ENCODE results near the gene BMP2K. TPM values are rescaled to one million over a fixed set of nuclear protein-coding genes. Genes with fewer than 3 reads are reported as not detected.
"Not testable (repeated sequence)": the region's sequence is repeated elsewhere in the genome, so short reads cannot be mapped to it uniquely, and the experiment has no call there.

BMP2K gene
- total RNA-seq, 1 donor from 2014 or later: 106 TPM

DNA sequence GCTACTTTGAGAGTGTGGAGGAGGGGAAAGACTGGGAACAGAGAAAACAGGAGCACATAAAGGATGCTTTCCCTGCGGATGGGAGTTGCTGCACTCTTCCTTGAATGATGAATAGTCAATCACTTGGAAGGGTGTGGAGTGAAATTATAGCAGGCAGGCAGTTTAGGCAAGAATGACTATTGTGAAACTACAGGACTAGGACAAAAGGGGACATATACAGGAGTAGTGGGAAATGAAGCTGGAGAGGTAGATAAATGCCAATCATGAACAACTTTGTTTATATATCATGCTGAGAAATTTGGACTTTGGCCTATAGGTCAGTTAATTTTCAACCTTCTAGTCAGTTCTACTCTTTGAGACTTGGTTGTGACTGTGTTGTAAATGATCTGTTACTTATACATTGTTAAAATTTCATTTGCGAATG lies 86.2 kb downstream of the BMP2K start:
- DNase-seq (ENCODE audit: low read depth in 2 of 2): no peak

DNA sequence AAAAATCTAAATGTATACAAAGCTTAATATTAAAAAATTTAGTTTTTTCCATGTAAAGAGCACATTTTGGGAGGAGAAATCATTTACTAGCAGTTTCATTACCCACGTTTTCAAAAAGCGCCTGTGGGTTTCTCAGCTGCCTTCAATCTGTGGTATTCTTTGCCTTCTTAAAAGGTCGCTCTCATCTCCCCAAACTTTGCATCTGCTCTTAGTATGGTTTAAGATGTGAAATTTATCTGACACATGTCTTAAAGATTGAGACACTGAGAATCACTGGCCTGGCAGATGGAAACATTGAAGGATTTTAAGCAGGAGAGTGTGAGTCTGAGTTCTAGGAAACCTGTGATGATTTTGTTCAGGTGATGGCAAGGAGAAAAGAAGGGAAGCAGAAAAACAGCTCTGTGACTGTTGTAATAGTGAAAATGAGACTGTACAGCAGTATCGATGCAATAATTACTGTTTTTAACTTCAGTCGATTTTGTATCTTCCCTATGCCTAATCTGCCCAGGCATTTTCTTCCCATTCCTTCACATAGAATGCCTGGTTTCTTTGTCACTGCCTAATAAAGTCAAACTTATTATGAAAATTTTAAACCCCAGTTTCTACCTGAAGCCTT lies 87.2 kb downstream of the BMP2K start:
- DNase-seq (ENCODE audit: low read depth in 2 of 2): no peak

DNA sequence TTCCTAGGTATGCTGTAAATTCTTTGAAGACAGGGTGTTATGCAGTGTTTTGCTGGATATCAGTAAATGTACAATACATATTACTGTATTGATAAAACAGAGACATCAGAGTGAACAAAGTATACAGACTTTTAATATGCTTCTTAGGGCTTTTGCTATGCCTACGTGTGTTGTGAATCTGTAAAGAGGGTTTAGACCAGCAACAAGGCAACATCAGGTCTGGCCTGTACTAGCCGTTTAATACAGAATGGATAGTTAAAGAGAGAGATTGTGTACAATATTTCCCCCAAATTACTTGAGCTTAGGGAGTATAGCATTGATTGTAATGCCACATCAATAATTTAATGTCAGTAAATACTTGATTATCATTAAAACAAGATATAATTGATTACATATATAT lies 87.8 kb downstream of the BMP2K start:
- no peak for DNase-seq (ENCODE audit: low read depth in 2 of 2)

DNA sequence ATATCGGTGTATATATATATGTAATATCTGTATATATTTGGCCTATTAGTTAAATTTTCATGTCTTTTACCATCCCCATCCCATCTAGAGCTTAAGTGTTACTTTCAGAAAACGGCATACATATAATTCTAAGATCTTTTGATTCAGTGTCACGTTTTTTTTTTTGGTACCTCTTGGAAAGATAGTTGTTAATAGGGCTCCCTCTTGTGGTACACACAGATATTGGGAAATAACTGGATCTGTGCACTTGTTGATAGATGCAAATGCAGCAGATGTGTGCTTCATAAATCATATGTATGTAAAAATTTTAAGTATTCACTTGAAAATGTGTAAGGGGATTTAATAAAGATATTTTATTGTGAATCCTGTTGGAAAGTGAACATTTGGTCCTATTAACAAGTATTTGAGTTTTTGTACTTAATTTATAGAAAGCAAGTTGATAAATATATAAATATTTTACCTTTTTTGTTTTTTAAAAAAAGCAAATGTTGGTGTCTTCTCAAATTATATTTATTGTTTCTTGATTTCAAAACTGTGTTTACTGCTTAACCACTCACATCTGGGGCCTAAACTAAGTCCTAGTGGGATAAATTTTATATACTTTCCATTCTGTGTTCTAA lies 88.4 kb downstream of the BMP2K start:
- DNase-seq (ENCODE audit: low read depth in 2 of 2): peak; percentile 83 to 85

DNA sequence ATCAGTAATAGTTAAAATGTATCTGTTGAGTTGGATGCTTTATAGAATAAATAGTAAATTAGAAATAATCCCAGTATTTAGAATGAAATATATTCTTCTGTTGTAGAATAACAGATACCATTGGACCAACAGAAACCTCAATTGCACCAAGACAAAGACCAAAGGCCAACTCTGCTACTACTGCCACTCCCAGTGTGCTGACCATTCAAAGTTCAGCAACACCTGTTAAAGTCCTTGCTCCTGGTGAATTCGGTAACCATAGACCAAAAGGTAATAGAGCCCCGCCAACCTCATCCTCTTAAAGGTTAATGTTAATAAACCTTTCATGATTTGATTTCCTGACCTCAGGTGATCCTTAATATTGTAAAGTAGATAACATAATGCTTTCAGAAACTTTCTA lies 89.3 kb downstream of the BMP2K start:
- DNase-seq (ENCODE audit: low read depth in 2 of 2): no peak

DNA sequence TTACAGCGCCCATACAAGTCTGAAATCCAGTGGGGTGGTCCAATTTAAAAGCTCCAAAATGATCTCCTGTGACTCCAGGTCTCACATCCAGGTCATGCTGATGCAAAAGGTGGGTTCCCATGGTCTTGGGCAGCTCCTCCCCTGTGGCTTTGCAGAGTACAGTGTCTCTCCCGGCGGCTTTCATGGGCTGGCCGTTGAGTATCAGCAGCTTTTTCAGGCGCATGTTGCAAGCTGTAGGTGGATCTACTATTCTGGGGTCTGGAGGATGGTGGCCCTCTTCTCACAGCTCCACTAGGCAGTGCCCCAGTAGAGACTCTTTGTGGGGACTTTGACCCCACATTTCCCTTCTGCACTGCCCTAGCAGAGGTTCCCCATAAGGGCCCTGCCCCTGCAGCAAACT lies 92.6 kb downstream of the BMP2K start:
- DNase-seq (ENCODE audit: low read depth in 2 of 2): not testable (repeated sequence)

DNA sequence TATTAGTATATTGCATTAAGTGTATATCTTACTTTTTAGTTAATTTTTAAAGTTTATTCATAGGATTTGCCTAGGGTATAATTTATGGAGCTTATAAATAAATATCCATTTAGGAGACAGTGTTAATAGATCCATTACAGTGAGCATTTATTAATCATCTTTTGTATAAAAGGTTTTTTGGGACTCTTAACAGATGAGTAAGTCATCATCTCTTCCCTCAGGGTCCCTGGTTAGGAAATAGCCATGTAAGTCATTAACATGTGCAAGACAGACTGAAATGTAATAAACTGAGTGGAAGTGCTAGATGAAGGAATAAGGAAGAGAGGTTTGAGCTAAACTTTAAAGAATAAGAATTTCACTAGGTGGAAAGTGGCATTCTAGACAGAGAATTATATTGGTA lies 93.9 kb downstream of the BMP2K start:
- no peak for DNase-seq (ENCODE audit: low read depth in 2 of 2)

DNA sequence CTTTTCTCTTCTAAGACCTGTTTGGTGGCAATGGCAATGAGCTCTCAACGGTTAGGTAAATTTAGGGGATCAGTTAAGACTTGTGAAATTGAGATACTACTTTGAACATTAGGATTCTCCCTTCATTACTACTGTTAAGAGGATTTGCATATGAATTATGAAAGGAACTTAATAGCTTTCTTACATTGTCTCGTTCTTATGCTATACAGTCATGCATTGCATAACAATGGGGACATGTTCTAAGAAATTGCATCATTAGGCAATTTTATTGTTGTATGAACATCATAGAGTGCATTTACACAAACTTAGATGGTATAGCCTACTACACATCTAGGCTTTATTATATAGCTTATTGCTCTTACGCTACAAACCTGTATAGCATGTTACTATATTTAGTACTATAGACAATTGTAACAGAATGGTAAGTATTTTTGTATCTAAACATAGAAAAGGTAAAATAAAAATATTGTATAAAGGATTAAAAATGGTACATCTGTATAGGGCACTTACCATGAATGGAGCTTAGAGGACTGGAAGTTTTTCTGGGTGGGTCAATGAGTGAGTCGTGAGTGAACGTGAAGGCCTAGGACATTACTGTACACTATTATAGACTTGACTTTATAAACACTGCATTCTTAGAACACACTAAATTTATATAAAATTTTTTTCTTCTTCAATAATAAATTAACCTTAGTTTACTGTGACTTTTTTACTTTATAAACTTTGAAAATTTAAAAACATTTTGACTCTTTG lies 100.6 kb downstream of the BMP2K start:
- DNase-seq (ENCODE audit: low read depth in 2 of 2): no peak

DNA sequence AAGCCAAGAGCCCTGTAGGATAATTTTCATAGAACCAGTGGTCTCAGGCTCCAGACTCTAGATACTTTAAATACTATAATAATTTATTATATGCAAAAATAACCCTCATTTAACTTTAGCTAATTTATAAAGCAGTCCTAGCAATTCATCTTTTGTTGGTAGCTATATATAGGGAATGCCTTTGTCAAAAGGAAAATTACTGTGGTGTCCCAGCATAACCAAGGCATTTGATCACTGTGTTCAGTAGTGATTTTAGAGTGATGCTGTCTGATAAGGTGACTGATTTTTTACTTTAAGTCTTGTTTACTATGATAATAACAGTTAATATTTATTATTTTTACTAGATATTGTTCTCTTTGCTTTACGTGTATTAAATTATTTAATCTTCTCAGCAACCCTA lies 101.9 kb downstream of the BMP2K start:
- DNase-seq (ENCODE audit: low read depth in 2 of 2): no peak

DNA sequence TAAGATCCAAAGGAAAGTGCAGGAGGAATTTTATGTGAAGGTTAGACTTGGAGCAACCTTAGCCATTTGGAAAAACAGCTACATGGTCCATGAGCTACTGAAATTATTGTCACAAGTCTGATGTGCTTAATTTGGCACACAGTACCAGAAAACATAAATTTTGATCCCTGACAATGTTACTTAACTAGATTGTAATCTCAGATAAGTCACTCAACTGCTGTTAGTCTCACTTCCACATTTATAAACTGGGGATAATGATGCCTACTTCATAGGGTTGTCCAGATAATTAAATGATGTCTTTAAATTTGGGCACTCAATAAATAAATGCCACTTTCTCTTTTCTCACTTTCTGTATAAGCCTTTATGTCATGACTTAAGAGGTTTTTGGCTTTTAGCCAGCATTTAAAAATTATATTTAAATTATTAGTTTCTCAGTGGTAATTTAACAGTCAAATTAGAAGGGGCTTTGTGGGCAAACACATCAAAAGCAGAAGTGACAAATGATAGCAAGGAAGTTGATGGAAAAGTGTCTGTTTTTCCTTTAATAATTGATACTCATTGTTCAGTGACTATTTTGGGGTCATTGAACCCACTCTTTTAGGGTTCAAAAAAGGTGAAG lies 104.8 kb downstream of the BMP2K start:
- DNase-seq (ENCODE audit: low read depth in 2 of 2): peak; percentile 2 to 25

DNA sequence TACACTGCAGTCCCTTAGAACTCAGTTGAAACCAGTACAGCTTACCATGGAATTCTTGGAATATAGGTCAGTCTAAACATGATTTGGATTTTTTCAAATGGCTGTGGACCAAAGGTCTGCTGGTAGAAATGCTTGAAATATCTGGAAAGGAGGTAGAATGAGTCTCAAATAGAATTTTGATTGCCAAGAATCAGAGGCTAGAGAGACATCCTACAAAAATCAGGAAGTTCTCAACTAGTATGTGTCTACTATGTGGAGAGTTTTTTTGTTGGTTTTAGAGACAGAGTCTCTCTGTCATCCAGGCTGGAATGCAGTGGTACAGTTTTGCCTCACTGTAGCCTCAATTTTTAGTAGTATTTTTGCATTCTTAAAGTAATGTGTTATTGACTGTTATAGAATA lies 109.4 kb downstream of the BMP2K start:
- no peak for DNase-seq (ENCODE audit: low read depth in 2 of 2)

DNA sequence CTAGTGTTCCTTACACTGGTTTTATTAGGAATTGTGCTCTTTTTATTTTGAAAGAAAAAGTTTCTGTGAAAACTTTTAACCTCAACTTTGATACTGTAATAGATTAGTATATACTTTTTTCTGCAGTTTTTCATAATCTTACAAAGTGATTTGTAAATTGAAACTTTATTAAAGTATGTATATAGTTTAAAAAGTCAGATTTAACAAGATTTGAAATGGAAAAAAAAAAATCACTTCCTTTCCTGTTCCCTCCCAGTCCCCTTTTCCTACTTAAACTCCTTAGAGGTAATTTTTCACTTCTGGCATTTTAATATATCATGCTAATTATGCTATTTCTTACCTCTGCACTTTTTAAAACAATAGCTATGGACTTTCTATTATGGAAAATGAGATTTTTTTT lies 113.8 kb downstream of the BMP2K start:
- no peak for DNase-seq (ENCODE audit: low read depth in 2 of 2)

DNA sequence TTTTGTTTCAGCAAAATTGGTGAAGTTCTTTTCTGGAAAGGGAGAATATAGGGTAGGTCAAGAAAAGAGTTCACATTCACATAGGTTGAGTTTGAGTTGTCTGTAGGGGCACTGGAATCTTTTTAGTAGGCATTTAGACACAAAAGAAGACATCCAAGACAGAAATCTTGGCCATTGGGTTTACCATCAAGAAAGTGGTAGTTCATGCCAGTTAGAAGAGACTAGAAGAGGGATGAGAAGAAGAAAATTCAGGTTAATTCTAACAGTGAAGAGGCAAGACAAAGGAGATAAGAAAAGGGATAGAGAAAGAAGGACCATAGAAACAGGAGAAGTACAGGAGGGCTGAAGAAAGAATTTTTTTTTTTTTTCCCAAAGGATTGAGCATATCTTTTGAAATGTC lies 123.2 kb downstream of the BMP2K start:
- DNase-seq (ENCODE audit: low read depth in 2 of 2): no peak

DNA sequence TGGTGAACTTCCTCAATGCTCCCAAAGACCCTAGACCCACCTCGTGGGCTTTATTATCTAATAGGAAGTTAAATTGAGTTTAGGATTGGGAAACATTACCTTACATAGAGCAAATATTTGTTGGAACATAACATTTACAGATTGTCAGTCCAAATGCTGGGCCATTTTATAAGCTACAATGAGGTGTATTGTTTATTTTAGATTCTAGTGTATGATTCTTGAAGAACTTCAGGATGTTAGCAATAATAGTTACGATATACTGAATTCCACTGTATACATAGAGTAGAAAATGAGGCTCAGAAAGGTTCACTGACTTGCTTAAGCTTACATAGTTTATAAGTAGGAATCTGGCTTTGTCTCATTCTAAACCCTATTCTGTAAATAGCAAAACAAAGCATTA lies 125.7 kb downstream of the BMP2K start:
- DNase-seq (ENCODE audit: low read depth in 2 of 2): no peak

DNA sequence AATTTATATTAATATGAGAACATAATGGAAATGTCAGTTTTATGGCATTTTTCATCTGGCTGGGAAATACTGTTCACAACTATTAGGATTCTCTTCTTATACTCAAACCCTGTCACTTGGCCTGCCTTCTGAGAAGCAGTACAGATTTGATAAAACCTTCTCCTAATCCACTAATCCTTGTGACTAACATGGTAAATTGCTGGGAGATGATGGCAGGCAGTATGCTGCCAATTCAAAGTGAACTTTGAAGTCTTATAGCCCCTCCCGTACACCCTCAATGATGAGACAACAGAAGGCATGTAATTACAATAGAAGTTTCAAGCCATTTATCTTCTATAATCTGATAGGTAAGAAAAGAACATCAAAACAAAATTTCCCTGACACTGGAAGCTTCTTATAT lies 126.1 kb downstream of the BMP2K start:
- no peak for DNase-seq (ENCODE audit: low read depth in 2 of 2)

DNA sequence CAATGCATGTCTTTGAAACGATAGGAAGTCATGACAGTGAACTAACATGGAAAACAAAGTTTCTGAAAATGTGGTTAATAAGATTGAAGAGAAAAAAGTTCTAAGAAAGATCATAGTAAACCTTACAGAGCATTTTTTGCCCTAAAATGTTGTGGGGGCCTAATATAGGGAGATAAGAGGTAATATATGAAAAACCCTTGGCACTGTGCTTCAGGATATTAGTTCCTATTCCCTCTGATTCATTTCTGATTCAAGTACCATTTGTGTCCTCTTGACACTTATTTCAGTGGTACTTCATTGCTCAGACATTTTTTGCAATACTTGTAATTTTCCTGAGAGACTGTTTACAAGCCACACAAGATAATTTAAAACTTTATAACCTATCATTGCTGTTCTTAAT lies 128.0 kb downstream of the BMP2K start:
- no peak for DNase-seq (ENCODE audit: low read depth in 2 of 2)

DNA sequence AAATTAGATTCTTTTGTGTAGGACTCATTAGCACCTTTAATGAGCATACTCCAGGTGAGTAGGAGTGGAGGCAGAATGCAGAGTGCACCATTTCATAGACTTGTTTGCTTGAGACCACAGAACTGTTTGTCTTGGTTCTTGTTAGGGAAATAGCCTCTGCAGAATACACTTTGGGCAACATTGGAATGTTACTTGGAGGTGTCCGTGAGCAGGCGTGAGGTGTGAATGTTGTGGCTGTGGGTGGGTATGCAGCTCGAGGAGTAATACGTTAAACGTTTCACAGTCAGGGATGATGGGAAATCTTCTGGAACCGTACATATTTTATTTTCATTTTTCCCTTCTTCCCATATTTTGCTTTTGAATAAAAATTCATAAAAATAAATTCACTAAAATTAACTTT lies 131.5 kb downstream of the BMP2K start:
- no peak for DNase-seq (ENCODE audit: low read depth in 2 of 2)

DNA sequence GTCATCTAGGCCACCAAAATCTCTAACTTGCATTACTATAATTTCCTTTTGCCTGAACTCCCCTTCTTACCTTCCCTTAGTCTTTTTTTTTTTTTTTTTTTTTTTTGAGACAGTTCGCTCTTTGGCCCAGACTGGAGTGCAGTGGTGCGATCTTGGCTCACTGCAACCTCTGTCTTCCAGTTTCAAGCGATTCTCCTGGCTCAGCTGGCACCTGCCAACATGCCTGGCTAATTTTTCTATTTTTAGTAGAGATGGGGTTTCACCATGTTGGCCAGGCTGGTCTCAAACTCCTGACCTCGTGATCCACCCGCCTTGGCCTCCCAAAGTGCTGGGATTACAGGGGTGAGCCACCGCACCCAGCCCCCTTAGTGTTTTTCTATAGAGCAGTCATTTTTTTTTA lies 132.8 kb downstream of the BMP2K start:
- not testable (repeated sequence) for DNase-seq (ENCODE audit: low read depth in 2 of 2)

DNA sequence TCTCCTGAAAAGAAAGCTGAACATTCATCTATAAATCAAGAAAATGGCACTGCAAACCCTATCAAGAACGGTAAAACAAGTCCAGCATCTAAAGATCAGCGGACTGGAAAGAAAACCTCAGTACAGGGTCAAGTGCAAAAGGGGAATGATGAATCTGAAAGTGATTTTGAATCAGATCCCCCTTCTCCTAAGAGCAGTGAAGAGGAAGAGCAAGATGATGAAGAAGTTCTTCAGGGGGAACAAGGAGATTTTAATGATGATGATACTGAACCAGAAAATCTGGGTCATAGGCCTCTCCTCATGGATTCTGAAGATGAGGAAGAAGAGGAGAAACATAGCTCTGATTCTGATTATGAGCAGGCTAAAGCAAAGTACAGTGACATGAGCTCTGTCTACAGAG lies 134.5 kb downstream of the BMP2K start:
- no peak for DNase-seq (ENCODE audit: low read depth in 2 of 2)

DNA sequence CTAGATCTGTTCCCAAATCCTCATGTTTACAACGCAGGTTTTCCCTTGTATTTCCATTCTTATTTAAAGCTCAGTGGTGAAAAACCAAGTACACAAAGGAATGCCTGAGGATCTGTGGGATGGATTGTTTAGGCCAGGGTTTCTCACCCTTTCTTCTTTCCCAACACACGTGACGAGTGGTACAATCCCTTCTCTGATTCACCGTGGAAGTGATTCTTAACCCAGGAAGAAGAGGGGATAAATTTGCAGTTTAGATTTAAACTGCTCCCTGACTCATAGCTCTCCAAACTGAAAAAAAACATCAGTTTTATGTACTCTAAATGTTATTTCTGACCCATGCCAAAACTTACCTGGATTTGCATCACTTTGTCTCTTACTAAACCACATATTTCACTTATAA lies 146.1 kb downstream of the BMP2K start:
- peak in 1 of 2 donors; percentile 30 for DNase-seq (ENCODE audit: low read depth in 2 of 2)

DNA sequence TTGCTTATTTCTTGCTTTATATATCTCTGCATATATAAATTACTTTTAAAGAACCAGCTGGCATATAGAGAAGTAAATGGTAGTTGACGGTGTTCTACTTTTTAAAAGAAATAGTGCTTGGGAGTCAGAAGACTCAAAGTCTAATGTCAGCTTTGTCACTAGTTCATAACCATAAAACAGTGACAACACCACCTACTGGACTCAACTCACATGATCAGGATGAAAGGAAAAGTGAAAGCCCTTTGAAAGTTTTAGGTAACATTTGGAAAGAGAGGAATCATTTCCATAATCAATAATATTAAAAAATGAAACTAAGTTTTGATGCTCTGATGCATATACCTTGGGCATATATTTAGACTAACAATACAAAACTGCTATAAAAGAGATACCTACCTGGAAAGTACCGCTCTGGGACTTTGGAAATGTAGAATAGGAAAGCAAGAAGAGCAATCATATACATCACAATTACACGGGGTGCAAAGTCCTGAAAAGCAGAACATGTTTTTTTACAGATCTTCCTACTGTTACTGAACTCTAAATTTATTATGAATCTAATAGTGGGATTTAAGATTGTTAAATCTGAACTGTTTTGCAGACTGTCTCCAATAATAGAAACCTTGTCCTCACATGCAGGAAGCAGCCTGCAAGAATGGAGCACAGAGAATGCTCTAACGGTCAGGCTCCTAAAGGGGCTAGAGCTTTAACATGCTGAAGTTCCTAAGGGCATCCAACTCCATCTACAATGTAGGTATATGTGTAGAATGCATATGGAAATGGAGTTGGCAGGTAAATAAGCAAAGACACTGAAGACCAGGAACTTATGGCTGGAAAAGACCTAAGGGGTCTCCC lies 147.5 kb downstream of the BMP2K start:
- peak; percentile 17 to 31 for DNase-seq (ENCODE audit: low read depth in 2 of 2)

DNA sequence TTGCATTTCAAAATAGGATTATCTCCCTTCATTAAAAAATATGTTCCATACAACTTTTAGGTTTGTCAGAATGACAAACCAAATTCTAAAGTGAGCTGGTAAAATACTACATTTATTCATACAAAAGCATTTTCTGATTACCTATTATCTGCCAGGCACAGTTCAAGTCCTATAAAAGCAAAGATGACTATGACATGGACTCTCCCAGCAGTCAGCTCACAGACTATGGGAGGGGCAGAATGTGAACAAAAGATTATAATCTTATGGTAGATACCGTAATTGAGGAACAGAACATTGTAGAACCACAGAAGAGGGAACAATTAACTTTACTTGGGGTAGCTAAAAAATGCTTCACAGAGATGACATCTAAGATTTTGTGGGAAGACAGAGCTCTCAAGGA lies 150.7 kb downstream of the BMP2K start:
- no peak for DNase-seq (ENCODE audit: low read depth in 2 of 2)
